GM18520 (cell line): ENCODE data around the gene ATP4A.

Experiments used
- ATAC-seq: cut with Tn5 transposase; IDR thresholded peaks from one replicate; pipeline ENCODE4 v1.9.1; 2021; ENCODE audit not compliant: unreplicated experiment

The ATP4A gene

DNA sequence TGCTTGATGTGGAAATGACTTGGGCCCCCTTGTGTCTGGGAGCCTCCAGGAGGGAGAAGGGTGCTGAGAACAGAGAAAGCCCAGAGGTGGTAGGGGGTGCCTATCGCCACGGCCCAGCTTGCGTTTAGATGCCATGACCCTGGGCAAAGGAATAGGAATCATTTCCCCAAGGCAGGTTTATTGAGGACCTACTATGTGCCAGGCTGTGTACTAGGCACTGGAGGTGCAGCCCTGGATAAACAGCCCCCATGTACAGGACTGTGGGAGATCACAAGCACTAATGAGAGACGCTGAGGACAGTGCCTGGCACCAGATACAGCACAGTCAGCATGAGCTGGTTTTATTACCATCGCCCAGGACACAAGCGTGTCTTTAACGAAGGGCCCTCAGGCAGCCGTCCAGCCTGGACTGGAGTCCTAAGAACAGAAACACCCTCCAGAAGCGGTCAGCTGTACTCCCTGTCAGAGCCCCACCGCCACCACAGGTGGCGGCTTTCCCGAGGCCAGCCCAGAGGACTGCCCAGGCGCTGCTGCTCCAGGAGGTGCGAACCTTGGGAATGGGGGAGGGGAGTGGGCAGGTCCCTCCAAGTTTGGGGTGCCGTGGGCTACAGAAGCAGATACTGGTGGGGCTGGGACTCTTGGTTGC, 13.5 kb downstream of the ATP4A start:
- ATAC-seq, result no peak

DNA sequence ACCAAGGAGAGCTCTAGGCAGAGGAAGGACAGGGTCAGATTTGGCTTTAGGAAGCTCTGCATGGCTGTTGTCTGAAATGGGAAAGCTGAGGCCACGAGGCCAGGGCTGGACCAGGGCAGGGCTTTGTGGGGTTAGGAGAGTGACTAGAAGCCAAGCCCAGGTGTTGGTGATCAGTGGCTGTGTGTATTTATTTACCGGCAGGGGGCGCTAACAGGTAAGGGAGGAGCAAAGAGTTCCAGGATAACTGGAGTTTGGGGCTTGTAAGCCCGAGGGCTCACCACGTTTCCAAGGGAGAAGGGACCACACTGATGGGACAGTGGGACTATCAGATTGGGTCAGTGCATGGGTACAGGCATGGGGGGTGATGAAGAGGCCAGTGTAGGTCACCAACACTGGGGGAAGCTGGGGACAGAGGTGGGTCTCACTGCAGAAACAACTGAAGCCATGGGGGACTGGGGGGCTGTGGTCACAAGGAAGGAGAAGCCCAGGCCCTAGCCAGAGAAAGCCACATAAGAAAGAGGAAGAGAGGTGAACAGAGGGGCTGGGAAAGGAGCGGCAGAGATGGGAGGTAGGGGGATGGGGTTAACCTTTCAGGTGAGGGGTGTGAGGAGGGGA, 14.2 kb downstream of the ATP4A start:
- ATAC-seq, result no peak

DNA sequence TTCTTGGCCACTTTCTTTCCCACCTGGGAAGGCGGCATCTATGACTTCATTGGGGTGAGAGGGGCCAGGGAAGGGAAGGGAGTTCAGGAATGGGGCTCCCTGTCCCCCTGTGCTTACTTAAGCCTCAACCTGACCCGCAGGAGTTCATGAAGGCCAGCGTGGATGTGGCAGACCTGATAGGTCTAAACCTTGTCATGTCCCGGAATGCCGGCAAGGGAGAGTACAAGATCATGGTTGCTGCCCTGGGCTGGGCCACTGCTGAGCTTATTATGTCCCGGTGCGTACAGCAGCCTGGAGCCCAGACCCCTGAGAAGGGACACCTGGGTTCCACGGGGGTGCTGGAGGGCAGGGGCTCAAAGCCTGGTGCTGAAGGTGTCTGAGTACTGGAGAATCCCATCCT, 16.9 kb downstream of the ATP4A start:
- ATAC-seq, result no peak

DNA sequence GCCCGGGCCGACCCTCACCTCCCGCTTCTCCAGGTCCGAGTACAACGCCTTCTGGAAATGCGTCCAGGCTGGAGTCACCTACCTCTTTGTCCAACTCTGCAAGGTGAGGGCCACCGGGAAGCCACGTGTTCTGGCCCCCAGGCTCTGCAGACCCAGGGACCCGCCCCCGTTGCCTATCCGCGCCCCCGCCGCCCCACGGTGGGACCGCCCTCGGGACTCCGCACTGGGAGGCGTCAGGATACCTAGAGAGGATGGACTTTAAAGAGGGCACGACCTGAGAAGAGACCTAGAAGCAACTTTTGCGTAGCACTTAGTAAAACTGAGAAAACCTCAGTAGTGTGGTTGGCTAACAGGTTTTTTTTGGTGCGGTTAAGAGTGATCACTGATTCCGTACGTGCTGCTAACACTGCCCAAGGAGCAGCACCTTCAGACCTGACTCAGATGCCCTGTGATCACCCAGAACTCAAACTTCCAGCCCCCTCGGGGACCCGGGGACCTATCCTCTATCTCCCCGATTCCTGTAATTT, 17.5 kb downstream of the ATP4A start:
- ATAC-seq, result peak; percentile 37

DNA sequence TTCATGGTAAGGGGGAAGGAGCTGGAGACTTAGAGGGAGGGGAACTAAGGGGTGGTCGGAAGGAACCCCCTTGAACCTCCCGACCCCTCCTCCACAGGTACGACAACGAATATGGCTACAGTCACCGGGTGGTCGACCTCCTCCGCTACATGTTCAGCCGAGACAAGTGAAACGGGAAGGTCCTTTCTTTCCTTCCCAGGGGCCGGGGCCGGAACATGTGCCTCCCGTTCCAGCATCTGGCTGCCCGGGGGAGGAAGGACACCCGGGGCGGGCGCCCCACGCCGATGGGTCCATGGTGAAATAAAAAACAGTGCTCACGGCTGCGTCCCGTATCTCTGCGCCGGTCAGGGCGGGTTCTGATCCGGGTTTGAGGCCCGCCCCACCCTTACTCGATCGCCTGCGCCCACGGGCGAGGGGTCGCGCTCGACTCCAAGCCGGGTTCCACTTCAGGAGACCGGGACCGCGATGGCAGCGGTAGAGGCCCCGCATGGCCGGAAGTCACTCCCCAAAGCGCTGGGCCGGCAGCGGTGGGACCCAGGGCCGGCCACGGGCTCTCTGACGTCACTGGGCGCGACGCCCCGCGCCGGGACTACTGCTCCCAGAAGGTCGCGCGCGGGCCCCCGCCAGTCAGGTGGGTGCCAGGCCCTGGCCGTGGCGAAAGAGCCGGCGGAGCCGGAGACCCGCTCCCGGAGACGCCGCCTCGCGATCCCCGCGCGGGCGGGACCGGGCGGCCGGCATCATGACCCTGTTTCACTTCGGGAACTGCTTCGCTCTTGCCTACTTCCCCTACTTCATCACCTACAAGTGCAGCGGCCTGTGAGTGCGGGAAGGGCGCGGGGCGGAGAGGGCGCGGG, 18.2 kb downstream of the ATP4A start, which contains the start of gene TMEM147:
TMEM147 (plus strand) TSS at position 626 of the 854 bp plus-strand sequence; CDS start at position 740, 114 bp downstream.
- ATAC-seq, result peak; percentile 76

GRCh38 chr19:35544110-35544802, 19.2 kb downstream of the ATP4A start:
- no peak for ATAC-seq

DNA sequence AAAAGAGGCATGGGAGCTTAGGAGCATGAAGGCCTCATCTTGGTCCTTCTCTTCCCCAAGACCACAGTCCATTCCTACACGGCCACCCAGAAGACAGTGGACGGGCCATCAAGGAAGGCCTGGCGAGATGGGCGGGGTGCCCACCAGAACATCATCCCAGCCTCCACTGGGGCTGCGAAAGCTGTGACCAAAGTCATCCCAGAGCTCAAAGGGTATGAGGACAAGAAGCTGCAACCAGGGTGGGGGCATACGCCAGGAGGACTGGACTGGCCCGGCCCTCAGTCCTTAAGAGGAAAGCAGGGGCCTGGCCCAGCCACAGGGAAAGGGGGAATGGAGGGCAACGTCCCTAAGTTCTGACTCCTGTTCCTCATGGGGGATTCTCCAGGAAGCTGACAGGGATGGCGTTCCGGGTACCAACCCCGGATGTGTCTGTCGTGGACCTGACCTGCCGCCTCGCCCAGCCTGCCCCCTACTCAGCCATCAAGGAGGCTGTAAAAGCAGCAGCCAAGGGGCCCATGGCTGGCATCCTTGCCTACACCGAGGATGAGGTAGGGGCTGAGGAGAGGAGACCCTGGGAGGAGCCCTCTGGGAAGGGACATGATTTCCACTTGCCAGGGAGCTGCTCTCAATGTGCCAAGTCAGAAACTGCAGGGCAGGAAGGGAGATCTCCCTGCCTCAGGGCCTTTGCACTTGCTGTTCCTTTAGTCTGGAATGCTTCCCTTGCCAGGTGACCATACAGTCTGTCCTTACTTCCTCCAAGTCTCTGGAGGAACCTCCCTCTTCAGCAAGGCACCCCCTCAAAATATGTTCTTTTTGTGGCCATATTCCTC, 20.0 kb downstream of the ATP4A start:
- no peak for ATAC-seq

GRCh38 chr19:35542209-35542608, 21.2 kb downstream of the ATP4A start:
- no peak for ATAC-seq

DNA sequence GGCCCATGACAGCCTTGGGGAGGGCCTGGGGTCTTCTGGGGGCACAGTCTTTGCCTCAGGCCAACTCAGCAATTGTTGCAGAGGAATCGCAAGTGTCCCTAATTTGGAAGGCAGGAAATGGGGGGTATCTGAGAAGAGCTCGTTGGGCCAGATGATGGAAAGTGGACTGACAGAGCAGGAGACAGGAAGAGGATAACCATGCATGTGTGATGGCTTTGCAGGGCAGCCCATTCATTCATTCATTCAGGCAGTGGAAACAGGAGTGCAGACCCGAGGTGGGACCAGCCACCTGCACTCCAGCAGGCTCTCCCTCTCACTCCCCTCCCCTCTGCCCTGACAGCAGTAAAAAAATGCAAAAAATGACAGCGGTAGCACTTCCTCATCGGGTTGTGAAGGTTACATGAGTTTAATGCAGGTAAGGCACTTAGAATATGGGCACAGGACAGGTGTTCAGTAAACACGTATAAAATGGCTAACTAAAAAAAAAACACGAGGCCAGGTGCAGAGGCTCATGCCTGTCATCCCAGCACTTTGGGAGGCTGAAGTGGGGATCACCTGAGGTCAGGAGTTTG, 23.0 kb downstream of the ATP4A start:
- ATAC-seq, result no peak

GRCh38 chr19:35539850-35540249, 23.6 kb downstream of the ATP4A start:
- ATAC-seq, result no peak

DNA sequence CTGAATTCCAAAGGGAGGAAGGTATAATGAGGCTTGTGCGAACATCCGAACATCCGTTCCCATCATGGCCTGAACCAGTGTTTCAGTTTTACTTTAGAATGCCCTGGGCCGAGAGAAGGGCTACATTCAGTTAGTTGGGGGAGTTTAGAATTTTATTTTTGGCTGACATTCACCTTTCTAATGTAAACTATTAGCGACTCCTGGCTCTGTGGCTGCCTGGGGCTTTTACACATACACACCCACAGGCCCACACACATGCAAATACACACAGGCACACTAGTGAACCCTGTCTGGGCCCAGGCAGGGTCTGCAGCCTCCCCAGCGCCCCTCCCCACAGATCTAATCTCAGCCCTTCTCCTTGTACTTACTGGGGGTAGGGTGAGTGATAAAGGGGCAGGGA, 24.1 kb downstream of the ATP4A start:
- ATAC-seq, result no peak

- no peak for ATAC-seq
Measured at GRCh38 chr19:35534803-35535480, 28.5 kb downstream of the ATP4A start.

- no peak for ATAC-seq
Measured at GRCh38 chr19:35533822-35534392, 29.6 kb downstream of the ATP4A start.

DNA sequence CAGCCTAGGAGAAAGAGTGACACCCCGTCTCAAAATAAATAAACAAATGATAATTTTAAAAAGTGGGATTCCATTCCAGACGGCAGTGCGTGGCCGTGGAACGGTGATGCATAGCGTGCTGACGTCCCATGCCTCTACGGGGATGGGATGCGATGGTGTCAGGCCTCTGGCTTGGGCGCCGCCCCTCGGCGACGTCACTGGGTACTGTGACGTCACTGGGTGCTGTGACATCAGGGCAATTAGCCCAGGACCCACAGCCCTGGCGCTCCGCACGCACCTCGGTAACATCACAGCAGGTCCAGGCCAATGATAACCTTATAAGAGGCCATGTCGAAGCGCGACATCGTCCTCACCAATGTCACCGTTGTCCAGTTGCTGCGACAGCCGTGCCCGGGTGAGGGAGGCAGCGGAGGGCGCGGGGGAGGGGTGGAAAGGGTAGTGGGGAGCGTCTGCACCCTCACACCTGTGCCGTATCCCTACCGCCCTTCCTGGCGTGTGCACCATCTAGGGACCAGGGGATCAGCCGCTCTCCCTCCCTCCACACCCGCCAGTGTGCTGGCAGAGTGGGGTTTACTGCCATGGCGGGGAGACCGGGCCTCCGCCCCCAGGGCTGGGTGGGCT, 30.1 kb downstream of the ATP4A start, which contains the start of gene GAPDHS:
GAPDHS (plus strand) TSS at position 256 of the 621 bp plus-strand sequence; CDS start at position 328, 72 bp downstream.
- ATAC-seq, result no peak

DNA sequence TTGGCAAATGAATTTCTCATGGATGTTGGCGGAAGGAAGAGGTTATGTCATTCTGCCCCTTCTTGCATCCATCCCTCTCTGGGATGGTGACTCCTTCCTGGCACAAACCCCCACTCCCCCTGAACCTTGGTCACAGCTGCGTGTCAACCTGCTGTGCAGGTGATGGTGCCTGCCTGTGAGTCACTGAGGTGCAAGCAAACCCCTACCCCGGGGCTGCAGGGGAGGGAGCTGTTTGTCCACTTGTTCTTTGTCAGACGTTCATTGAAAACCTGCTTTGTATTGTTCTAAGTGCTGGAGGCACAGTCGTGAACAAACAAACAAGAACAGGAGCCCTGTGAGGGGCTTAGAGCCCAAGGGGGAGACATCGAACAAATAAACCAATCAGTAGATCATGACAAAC, 32.2 kb downstream of the ATP4A start:
- no peak for ATAC-seq

- ATAC-seq, result no peak
Measured at GRCh38 chr19:35529241-35530218, 33.9 kb downstream of the ATP4A start.
